ENCODE data around the gene LMNA.
"Not testable (repeated sequence)": the region's sequence is repeated elsewhere in the genome, so short reads cannot be mapped to it uniquely, and the experiment has no call there.

LMNA gene

DNA sequence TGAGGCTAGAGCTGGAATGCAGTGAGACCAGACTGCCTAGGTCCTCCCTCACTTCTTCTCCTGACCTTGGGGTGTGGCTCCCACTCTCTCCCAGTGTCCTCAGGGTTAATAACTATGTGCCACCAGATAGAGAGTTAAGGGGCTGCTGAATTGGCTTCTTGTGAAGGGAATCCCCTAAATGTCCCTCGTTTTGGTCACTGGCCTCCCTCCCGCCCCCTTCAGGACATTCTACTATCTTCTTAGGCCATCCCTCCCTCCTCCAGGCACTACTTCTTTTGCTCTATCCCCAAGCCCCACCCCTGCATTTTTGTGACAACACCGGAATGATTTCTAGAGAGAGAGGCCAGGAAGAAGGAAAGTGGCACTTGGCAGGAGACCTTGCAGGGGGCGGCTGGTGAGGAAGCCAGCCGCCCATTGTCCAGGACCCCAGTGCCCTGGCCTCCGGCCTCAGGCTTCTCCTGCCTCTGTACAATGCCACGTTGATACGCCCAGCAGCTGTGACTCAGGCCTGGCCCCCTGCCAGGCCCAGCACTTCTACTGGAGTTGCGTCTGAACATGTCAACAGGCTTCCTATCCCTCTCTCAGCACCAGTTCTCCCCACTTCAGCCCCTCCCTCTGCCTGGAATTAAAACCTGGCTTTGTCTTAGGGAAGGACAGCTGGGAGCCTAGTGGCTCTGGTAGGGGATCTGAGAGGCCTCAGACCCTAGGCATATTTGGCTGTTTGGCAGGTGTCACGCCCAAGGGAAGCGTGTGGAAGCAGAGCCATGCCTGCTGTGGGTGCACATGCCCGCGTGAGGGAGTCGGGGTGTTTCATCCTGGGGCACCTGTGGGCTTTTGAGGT lies 9.1 kb downstream of the LMNA start:
- peak; percentile 97 for DNase-seq (ENCODE audit: extremely low read depth, low read depth)

DNA sequence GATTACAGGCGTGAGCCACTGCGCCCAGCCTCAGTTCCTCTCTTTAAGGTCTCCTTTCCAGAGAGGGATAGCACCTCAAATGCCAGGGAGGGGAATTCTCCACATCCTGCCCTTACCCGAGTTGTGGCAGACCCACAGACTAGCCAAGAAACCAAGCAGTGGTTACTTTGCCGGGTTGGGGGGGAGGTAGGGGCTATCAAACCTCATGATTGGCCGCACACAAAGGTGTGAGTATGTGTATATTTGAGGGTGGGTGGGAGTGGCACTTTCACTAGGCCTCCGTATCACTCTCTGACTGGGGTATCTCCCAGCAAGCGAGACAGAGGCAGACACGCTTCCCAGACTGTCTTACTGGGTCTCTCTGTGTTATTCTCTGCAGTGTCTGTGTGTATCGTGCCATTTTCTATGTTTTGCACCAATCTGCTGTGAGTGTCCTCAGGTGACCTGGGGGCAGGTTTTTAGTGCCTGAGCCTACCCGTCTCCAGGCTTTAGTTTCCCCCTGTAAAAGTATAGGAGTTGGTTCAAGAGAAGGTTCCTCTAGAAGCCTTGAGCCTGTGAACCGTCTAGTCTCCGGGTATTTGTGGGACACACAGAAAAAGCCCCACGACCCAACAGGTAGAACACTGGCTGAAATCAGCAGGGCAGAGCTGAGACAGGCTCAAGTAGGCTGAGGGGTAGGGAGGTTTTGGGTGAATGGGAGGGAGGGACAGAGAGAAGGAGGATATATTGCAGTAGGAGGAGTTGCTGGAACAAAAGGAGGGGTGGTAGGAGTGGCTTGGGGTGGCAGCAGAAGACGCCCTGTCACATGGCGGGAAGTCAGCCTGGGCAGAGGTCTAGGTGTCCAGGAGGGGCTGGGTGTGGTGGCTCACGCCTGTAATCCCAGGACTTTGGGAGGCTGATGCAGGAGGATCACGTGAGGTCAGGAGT lies 10.3 kb downstream of the LMNA start:
- TF ChIP-seq, protein P1, sequence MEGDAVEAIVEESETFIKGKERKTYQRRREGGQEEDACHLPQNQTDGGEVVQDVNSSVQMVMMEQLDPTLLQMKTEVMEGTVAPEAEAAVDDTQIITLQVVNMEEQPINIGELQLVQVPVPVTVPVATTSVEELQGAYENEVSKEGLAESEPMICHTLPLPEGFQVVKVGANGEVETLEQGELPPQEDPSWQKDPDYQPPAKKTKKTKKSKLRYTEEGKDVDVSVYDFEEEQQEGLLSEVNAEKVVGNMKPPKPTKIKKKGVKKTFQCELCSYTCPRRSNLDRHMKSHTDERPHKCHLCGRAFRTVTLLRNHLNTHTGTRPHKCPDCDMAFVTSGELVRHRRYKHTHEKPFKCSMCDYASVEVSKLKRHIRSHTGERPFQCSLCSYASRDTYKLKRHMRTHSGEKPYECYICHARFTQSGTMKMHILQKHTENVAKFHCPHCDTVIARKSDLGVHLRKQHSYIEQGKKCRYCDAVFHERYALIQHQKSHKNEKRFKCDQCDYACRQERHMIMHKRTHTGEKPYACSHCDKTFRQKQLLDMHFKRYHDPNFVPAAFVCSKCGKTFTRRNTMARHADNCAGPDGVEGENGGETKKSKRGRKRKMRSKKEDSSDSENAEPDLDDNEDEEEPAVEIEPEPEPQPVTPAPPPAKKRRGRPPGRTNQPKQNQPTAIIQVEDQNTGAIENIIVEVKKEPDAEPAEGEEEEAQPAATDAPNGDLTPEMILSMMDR (IDR thresholded peaks at IDR 0.05; ENCODE audit: low read depth, low read length): no peak
- DNase-seq (ENCODE audit: extremely low read depth, low read depth): no peak

More for the DNA sequence above, 9.1 kb downstream of the LMNA start:
- TF ChIP-seq, protein P1 (IDR thresholded peaks at IDR 0.05; ENCODE audit: low read depth, low read length): peak; percentile 34

DNA sequence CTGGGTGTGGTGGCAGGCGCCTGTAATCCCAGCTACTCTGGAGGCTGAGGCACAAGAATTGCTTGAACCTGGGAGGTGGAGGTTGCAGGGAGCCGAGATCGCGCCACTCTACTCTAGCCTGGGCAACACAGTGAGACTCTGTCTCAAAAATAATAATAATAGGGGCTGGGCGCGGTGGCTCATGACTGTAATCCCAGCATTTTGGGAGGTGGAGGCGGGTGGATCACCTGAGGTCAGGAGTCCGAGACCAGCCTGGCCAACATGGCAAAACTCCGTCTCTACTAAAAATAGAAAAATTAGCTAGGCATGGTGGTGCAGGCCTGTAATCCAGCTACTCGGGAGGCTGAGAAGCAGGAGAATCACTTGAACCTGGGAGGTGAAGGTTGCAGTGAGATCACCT lies 11.0 kb downstream of the LMNA start:
- not testable (repeated sequence) for DNase-seq (ENCODE audit: extremely low read depth, low read depth)

DNA sequence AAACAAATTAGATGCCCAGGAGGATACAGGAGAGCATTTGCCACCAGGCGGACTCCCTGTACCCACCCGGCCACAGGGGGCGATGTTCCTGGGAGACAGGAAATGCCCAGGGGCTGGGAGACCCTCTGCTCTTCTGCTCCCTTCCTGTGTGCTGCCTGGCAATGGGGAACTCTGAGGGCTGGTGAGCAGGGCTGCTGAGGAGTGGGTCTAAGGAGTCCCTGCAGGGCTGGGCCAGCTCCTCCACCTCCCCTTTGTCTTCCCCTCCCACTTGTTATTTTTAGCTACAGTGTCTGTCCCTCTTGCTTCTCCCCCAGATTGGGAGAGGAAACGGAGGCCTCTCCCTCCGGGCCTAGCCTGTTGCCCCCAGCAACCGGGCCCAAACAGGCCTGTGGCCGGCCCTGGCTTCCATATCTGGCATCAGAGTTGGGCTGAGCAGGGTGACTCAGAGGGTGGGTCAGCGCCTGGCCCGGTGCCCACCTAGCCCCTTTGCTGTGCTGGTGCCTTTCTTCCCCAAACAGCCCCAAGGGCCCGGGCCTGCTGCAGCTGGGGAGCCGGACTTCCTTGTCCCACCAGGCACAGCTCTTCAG lies 11.6 kb downstream of the LMNA start:
- DNase-seq (ENCODE audit: extremely low read depth, low read depth): peak; percentile 93
- TF ChIP-seq, protein P1 (IDR thresholded peaks at IDR 0.05; ENCODE audit: low read depth, low read length): peak; percentile 58

DNA sequence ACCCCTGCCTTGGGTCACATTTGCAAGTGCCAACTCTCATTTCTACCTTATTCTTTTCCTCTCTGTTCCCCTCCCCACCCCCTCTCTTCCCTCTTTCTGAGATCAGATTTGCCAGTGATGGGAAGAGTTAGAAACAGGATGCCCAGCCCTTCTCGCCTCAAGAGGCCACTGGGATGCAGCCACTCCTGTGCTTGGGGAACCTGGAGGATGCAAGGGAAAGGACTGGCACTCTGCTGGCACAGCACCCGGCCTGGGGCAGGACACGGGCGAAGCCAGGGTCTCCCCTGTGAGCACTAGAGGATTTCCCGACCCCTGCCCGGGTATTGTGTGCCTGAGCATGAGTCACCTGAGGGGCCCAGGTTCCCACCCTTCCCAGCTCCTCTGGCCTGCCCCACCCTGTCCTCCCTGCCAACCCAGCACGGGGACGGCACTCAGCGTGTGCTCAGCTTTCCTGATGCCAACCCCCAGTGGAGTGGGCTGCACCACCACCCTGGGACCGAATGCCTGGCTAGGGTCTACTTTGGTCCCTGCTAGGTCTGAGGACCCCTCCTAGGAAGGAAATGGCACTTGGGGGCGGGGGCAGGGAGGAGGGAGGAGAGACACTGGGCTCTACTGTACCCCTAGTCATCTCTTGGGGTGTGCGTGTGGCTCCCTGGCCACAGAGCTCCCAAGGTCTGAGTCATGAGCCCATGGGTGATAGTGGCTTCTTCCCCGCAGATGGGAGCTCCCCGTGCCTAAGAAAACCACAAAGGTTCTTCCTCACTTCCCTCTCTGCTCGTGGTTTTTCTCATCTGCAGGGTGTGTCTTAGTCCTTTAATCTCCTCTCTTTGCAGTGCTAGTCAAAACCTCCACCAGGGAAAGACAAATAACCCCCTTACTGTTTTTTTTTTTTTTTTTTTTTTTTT lies 12.4 kb downstream of the LMNA start:
- no peak for DNase-seq (ENCODE audit: extremely low read depth, low read depth)
- TF ChIP-seq, protein P1 (IDR thresholded peaks at IDR 0.05; ENCODE audit: low read depth, low read length): no peak

DNA sequence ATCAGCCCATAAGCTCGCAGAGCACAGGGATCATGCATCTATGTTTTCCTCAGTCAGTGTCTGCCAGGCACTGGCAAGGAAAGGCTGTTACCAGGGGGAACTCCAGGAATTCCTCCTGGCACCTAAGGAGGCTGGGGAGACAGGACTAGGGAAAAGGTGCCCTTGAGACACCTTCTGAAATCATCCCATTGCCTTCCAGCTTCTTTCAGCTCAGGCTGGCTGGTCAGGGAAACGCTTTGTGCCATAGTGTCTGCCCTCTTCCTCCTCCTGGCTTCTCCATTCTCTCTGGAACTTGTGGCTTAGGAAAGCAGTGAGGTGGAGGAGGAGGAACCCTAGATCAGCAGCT lies 13.8 kb downstream of the LMNA start:
- no peak for DNase-seq (ENCODE audit: extremely low read depth, low read depth)

More for the DNA sequence above, 13.8 kb downstream of the LMNA start:
- TF ChIP-seq, protein P1 (IDR thresholded peaks at IDR 0.05; ENCODE audit: low read depth, low read length): no peak
